DND-41 (cell line): ENCODE data around the gene CABP4.

Source experiments
- ATAC-seq: fragments of 200-7000 bp; cut with Tn5 transposase; 3 replicates; pipeline ENCODE4 v1.9.1; 2021; ENCODE audit warnings: low read depth; ENCODE audit not compliant: insufficient read depth
- DNase-seq: peaks from one replicate; pipeline ENCODE4 v3.0.0-alpha.2; 2020
- H2AFZ ChIP-seq: 2 replicates; pipeline ENCODE4 v1.6.0; 2012; ENCODE audit warnings: low read depth, low read length
- H3K27ac ChIP-seq: 2 replicates; pipeline ENCODE4 v1.5.1; 2012; ENCODE audit warnings: low read length, inconsistent platforms
- H3K27me3 ChIP-seq: fragments of 200-600 bp; sonication (generic); 2 replicates; pipeline ENCODE4 v1.6.0; 2012; ENCODE audit warnings: low read length, mild to moderate bottlenecking, inconsistent platforms; ENCODE audit not compliant: insufficient read depth, poor library complexity
- H3K36me3 ChIP-seq: 2 replicates; pipeline ENCODE4 v1.5.1; 2012; ENCODE audit warnings: low read length, inconsistent platforms; ENCODE audit not compliant: insufficient read depth
- H3K4me1 ChIP-seq: 2 replicates; pipeline ENCODE4 v1.5.1; 2012; ENCODE audit warnings: mild to moderate bottlenecking, low read length; ENCODE audit not compliant: insufficient read depth
- H3K4me2 ChIP-seq: 2 replicates; pipeline ENCODE4 v1.6.0; 2012; ENCODE audit warnings: mild to moderate bottlenecking, moderate library complexity, low read length, inconsistent platforms; ENCODE audit not compliant: insufficient read depth
- H3K4me3 ChIP-seq, 2 experiments: fragments of 200-600 bp in 1 of 2; shearing (Covaris generic) in 1 of 2; 2 replicates each; pipeline ENCODE4 v1.5.1; 2012 to 2016; ENCODE audit warnings: inconsistent platforms in 2 of 2, low read length in 2 of 2, mild to moderate bottlenecking in 2 of 2, low read depth in 1 of 2, moderate library complexity in 1 of 2
- H3K79me2 ChIP-seq: 2 replicates; pipeline ENCODE4 v1.6.0; 2012; ENCODE audit warnings: low read length, inconsistent platforms; ENCODE audit not compliant: insufficient read depth
- H3K9ac ChIP-seq: 2 replicates; pipeline ENCODE4 v1.6.0; 2012; ENCODE audit warnings: low read depth, mild to moderate bottlenecking, inconsistent platforms, low read length, moderate library complexity
- H3K9me3 ChIP-seq: 2 replicates; pipeline ENCODE4 v1.5.1; 2012; ENCODE audit warnings: low read length, moderate library complexity, mild to moderate bottlenecking, inconsistent platforms; ENCODE audit not compliant: insufficient read depth, severe bottlenecking
- H4K20me1 ChIP-seq: 2 replicates; pipeline ENCODE4 v1.6.0; 2012; ENCODE audit warnings: low read length; ENCODE audit not compliant: insufficient read depth
- CTCF ChIP-seq: IDR thresholded peaks from 2 replicates; pipeline ENCODE4 v1.5.1; 2012; ENCODE audit warnings: borderline replicate concordance, low read length, moderate library complexity, mild to moderate bottlenecking; ENCODE audit not compliant: poor library complexity, severe bottlenecking; ENCODE audit errors: extremely low read depth
- EZH2 ChIP-seq: IDR thresholded peaks from 3 replicates; pipeline ENCODE4 v1.6.1; 2012; ENCODE audit warnings: borderline replicate concordance, low read depth, mild to moderate bottlenecking, moderate library complexity, low read length, inconsistent platforms; ENCODE audit not compliant: severe bottlenecking

The CABP4 gene

GRCh38 chr11:67431346-67432249, 23.6 kb upstream of the CABP4 start:
- TF ChIP-seq CTCF (no peak), EZH2 (no peak)
- no peak overlapping the region for H3K9ac ChIP-seq
- H3K36me3 ChIP-seq, result peaks cover 67% of the 10 kb centered on the region

GRCh38 chr11:67432655-67433349, 22.4 kb upstream of the CABP4 start:
- Histone ChIP-seq H3K4me1 (peaks cover 78% of the 10 kb centered on the region), H3K9ac (no peak overlapping the region), H3K36me3 (peaks cover 77% of the 10 kb centered on the region), H3K9me3 (no peaks in the 10 kb centered on the region), H3K4me3 (no peak overlapping the region), H3K4me2 (no peak overlapping the region), H3K27me3 (no peaks in the 10 kb centered on the region), H2AFZ (no peak overlapping the region), H3K79me2 (peaks cover 90% of the 10 kb centered on the region), H4K20me1 (peaks cover 61% of the 10 kb centered on the region), H3K27ac (peak overlapping the region; percentile 41)
- TF ChIP-seq CTCF (no peak), EZH2 (no peak)
- no peak for DNase-seq
- no peak for ATAC-seq

More at GRCh38 chr11:67431346-67432249, 23.6 kb upstream of the CABP4 start:
- Histone ChIP-seq H4K20me1 (peaks cover 58% of the 10 kb centered on the region), H3K4me3 (no peak overlapping the region), H2AFZ (no peak overlapping the region), H3K27ac (peak overlapping the region; percentile 41; the same call in 1 of the 2 replicates), H3K79me2 (peaks cover 84% of the 10 kb centered on the region), H3K27me3 (no peaks in the 10 kb centered on the region), H3K4me2 (peak overlapping the region; percentile 18; the same call in 1 of the 2 replicates), H3K9me3 (no peaks in the 10 kb centered on the region), H3K4me1 (peaks cover 80% of the 10 kb centered on the region)
- ATAC-seq (no peak), DNase-seq (no peak)

GRCh38 chr11:67433536-67434394, 21.4 kb upstream of the CABP4 start:
- Histone ChIP-seq H3K79me2 (peaks cover 95% of the 10 kb centered on the region), H3K9me3 (no peaks in the 10 kb centered on the region), H3K4me2 (peak overlapping the region; percentile 99), H3K4me1 (peaks cover 85% of the 10 kb centered on the region), H2AFZ (no peak overlapping the region), H3K4me3 (no peak overlapping the region), H3K27me3 (no peaks in the 10 kb centered on the region), H3K9ac (no peak overlapping the region; the same call in 1 of the 2 replicates), H3K27ac (peak overlapping the region; percentile 41; the same call in 1 of the 2 replicates), H3K36me3 (peaks cover 83% of the 10 kb centered on the region), H4K20me1 (peaks cover 61% of the 10 kb centered on the region)
- no peak for DNase-seq
- TF ChIP-seq CTCF (no peak), EZH2 (no peak)
- no peak for ATAC-seq
